ENCODE results near the gene ETFBKMT.
"Not testable (repeated sequence)": the region's sequence is repeated elsewhere in the genome, so short reads cannot be mapped to it uniquely, and the experiment has no call there.

Gene ETFBKMT

GRCh38 chr12:31658471-31659086, 909 bp upstream of the ETFBKMT start:
- no peak for DNase-seq

- no peak for DNase-seq
These were observed 2.8 kb downstream of the ETFBKMT start for GRCh38 chr12:31662176-31662849.

DNA sequence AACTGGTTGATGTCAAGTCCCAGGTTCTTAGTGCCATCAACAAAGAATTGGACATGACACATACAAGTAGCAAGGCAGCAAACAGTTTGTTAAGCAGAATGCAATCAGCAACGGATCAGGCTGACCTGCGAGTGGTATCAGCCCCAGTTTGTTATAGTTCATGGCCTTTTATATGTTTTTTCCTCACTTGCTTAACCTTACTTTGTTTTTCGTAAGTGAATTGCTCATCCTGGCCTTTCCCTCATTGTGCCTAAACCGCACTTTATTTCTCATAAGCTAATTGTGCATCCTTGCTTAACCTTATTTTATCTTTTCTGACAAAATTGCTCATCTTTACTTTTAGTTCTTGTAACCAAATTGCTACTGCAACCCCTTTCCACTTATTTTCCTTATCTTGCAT, 4.1 kb downstream of the ETFBKMT start:
- DNase-seq: peak; percentile 85

DNA sequence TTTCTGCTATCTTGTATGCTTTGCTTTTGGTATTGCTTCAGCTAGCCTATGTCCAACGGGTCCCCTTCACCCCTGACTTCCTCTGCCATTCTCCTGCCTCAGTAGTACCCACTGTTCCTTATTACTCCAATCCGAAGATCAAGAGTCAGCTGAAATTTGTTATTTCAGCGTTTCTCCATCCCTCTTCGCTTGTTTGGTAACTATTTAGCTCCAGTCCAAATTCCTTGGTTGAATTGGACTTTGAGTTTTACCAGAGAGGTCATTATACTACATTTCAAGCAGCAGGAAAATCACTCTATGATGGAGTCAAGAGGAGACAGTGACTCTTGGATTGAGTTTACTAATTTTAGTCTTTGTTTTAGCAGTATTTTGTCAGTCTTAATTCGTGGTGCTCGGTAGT, 4.5 kb downstream of the ETFBKMT start:
- DNase-seq: no peak

- DNase-seq: no peak
These were observed 9.5 kb downstream of the ETFBKMT start for GRCh38 chr12:31669020-31669419.

GRCh38 chr12:31669582-31669981, 10.1 kb downstream of the ETFBKMT start:
- not testable (repeated sequence) for DNase-seq

- DNase-seq: no peak
These were observed 13.0 kb downstream of the ETFBKMT start for GRCh38 chr12:31672521-31672920.

DNA sequence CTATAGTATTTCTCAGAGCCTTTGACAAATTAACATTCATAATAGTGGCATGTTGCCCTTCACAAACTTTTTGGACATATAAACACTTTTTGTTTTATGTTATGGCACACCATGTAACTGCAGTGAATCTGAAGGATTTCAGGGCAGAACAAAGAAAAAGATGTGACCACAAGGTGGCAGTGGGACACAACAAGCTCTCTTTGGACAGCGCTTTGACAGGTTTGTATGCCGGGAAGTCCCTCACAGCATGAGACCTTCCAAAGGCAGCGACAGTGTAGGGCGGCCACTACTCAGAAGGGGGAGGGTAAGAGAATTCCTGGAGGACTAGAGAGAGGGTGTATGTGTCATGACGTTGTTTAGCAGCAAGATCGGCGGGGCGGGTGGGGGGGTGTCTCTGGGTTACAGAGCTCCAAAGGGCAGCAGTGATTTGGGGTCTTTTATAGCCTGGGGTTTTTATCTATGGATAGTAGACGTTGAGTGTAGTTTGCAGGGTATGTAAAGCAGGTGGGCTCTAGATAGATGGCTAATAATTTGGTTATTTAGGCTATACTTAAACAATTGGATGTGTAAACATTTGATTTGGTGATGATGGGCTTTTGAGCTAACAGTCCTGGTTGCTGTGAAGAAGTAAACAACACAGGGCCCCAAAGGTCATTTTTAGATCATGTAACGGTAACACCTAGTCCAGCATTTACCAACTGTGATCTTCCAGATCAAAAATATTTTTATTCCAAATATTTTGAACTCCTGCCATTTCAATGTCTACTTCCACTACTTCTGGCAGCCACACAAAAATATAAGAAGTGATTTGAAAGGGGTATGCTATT, 22.9 kb downstream of the ETFBKMT start:
- peak; percentile 82 for DNase-seq

- no peak for DNase-seq
These were observed 26.3 kb downstream of the ETFBKMT start for GRCh38 chr12:31685801-31686200.

- peak; percentile 88 for DNase-seq
These were observed 27.6 kb downstream of the ETFBKMT start for GRCh38 chr12:31687101-31687527.

- DNase-seq: not testable (repeated sequence)
These were observed 30.4 kb downstream of the ETFBKMT start for GRCh38 chr12:31689921-31690320.

DNA sequence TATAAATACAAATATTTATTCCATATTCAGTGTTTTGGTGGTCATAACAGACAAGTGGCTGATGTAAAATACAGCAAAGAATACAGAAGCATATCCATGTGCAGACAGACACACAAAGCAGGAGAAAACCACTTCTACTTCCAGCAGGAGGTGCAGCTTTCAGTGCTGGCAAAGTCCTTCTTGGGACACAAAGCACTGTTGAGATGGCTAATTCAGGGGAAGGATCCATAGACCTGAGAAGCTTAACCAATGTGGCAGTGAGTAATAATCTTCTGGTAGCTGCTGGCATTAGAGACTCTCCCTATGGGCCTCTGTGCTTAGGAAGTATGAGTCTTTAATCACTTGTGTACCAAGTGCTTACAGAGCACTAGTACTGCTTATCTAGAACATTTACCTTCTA, 42.6 kb downstream of the ETFBKMT start:
- peak; percentile 11 for DNase-seq

- no peak for DNase-seq
These were observed 46.1 kb downstream of the ETFBKMT start for GRCh38 chr12:31705621-31706020.

DNA sequence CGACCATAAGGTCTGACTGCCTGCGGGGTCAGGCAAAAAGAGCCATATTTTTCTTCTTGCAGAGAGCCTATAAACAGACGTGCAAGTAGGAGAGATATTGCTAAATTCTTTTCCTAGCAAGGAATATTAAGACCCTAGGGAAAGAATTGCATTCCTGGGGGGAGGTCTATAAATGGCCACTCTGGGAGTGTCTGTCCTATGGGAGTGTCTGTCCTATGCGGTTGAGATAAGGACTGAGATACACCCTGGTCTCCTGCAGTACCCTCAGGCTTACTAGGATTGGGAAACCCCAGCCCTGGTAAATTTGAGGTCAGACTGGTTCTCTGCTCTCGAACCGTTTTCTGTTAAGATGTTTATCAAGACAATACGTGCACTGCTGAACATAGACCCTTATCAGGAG, 48.6 kb downstream of the ETFBKMT start:
- not testable (repeated sequence) for DNase-seq

DNA sequence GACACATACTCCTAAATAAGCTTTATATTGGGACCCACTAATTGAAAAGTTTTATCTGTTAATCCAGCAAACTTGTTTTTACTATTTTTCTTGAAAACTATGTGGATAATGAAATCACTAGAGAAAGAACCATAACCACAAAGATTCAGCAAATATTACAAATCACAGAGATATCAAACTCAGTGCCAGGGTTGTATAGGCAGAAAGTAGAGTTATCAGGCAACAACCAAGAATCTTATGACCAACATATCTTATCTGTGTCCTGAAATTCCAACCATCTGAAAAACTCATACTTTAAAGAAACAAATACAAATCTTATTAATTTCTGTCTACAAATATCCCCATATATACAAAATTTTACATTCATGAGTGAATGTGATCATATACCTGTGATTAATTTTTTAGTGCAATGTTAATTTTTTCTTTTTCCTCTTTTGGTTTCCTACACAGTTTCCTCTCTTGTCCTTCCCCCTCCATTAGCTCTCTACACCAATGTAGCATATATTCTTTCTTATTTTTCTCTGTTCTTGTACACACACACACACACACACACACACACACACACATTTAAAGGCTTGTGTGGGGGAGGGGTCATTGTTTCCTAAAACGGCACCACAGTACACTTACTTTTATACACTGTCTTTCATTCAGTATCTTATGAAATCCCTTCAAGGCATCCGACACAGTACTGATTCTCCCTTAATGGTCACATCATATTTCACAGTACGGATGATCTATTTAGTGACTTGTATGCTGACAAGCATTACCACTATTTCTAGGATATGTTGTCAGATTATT, 50.7 kb downstream of the ETFBKMT start:
- no peak for DNase-seq

- no peak for DNase-seq
These were observed 53.4 kb downstream of the ETFBKMT start for GRCh38 chr12:31712877-31713276.

- no peak for DNase-seq
These were observed 55.2 kb downstream of the ETFBKMT start for GRCh38 chr12:31714406-31715271.

DNA sequence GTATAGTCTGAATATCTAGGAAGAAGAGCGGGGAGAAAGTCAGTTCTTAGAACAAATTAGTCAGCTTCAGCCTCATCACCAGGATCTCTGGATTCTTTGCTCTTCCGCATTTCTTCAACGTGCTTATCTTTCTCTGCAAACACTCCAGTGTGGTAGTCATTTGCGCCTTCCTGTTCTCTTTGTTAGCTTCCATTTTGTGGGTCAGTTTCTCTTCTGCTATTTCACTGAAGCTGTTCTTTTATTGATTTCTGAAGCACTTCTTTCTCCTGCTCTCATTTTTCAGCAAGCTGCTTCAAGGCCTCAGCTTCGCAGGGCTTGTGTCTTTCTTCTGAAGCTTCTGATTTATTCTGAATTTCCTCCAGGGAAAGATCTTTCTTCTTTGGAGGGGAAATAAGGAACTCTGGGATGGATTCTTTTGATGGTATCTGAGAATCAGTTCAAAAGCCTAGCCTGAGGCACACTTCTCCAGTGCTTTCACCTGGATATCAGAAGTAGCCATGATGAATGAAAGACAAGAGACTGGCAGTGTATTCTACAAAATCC, 55.9 kb downstream of the ETFBKMT start:
- peak; percentile 90 for DNase-seq

DNA sequence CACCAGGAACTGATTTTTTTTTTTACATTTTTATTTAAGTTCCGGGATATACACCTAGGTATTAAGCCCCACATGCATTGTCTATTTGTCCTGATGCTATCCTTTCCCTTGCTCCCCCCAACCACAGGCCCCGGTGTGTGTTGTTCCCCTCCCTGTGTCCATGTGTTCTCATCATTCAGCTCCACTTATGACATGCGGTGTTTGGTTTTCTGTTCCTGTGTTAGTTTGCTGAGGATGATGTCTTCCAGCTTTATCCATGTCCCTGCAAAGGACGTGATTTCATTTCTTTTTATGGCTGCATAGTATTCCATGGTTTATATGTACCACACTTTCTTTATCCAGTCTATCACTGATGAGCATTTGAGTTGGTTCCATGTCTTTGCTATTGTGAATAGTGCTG, 57.5 kb downstream of the ETFBKMT start:
- DNase-seq: not testable (repeated sequence)

- DNase-seq: not testable (repeated sequence)
These were observed 59.2 kb downstream of the ETFBKMT start for GRCh38 chr12:31718542-31719198.

GRCh38 chr12:31722580-31722979, 63.1 kb downstream of the ETFBKMT start:
- no peak for DNase-seq
